HepG2 (cell line): ENCODE results near the gene EEFSEC. TPM values are rescaled to one million over a fixed set of nuclear protein-coding genes. Genes with fewer than 3 reads are reported as not detected.

Source experiments
- ATAC-seq: fragments of 200-7000 bp; cut with Tn5 transposase; 3 replicates; pipeline ENCODE4 v1.9.1; 2020; ENCODE audit warnings: mild to moderate bottlenecking, moderate library complexity
- BruUV-seq: library from RNA; stranded (reverse); fragments of 400-500 nt; replicated peaks from 2 replicates; lab custom pipeline; 2021; lab: Mats Ljungman, UMichigan
- CTCF ChIA-PET: fragments of 300-600 bp; formaldehyde crosslinking; extraction: SDS; loops from one replicate; lab custom pipeline; 2021; ENCODE audit warnings: low total read pairs, inconsistent platforms, low intra/inter-chr PET ratio; lab: Yijun Ruan, JAX
- POLR2A ChIA-PET: fragments of 350-600 bp; sonication (Branson Sonifier 250); formaldehyde crosslinking; loops from one replicate; lab custom pipeline; 2020; ENCODE audit warnings: antibody characterized with exemption, inconsistent platforms; lab: Yijun Ruan, JAX
- DNase-seq: peaks from one replicate; pipeline ENCODE4 v3.0.0-alpha.2; 2015; ENCODE audit warnings: low spot score
- FAIRE-seq: peaks from 3 replicates; lab custom pipeline; 2011; peaks lifted over from hg19 to GRCh38; lab: Jason Lieb, UNC
- H2AFZ ChIP-seq: one replicate; pipeline ENCODE4 v1.6.1; 2011; ENCODE audit warnings: low read length, inconsistent platforms
- H3K27ac ChIP-seq: fragments of 300-600 bp; 3 replicates; pipeline ENCODE4 v1.8.0; 2011; ENCODE audit warnings: mixed run types, mild to moderate bottlenecking, mixed read lengths, low read length, inconsistent platforms; ENCODE audit not compliant: insufficient read depth; ENCODE audit errors: extremely low read length
- H3K27me3 ChIP-seq, 2 experiments: fragments of 200-600 bp in 1 of 2; 2 replicates in 1 of 2; 3 replicates in 1 of 2; pipeline versions ENCODE4 v1.6.0 to v1.8.0; 2011; ENCODE audit warnings: low read length in 2 of 2, mild to moderate bottlenecking in 2 of 2, moderate library complexity in 2 of 2, inconsistent platforms in 1 of 2; ENCODE audit not compliant: insufficient read depth in 2 of 2, control insufficient read depth in 1 of 2
- H3K36me3 ChIP-seq, 2 experiments: fragments of 200-600 bp in 1 of 2; replicated peaks in 1 of 2; 2 replicates in 1 of 2; 3 replicates in 1 of 2; pipeline versions ENCODE4 v1.5.1 to v1.8.0; 2011; ENCODE audit warnings: low read length in 2 of 2, inconsistent platforms in 1 of 2; ENCODE audit not compliant: insufficient read depth in 2 of 2, control insufficient read depth in 1 of 2
- H3K4me1 ChIP-seq: 2 replicates; pipeline ENCODE4 v1.5.1; 2012; ENCODE audit warnings: low read length, inconsistent platforms; ENCODE audit not compliant: insufficient read depth
- H3K4me2 ChIP-seq: 2 replicates; pipeline ENCODE4 v1.6.0; 2011; ENCODE audit warnings: low read depth, low read length, inconsistent platforms
- H3K4me3 ChIP-seq, 3 experiments: fragments of 200-600 bp in 1 of 3; sonication (generic), shearing (Covaris generic) in 1 of 3; replicated peaks in 1 of 3; 2 replicates each; pipeline ENCODE4 v1.5.1; 2011 to 2016; ENCODE audit warnings: low read length in 3 of 3, inconsistent platforms in 2 of 3, low read depth in 2 of 3, mild to moderate bottlenecking in 2 of 3, control low read depth in 1 of 3, mixed read lengths in 1 of 3; ENCODE audit not compliant: insufficient read depth in 1 of 3
- H3K79me2 ChIP-seq: one replicate; pipeline ENCODE4 v1.6.1; 2011; ENCODE audit warnings: low read length, inconsistent platforms; ENCODE audit not compliant: insufficient read depth
- H3K9ac ChIP-seq: 2 replicates; pipeline ENCODE4 v1.6.0; 2011; ENCODE audit warnings: mild to moderate bottlenecking, low read depth, low read length, inconsistent platforms; ENCODE audit not compliant: insufficient read depth
- H3K9me3 ChIP-seq: 2 replicates; pipeline ENCODE4 v1.5.1; 2012; ENCODE audit warnings: mild to moderate bottlenecking, low read length
- H4K20me1 ChIP-seq: 2 replicates; pipeline ENCODE4 v1.6.0; 2011; ENCODE audit warnings: inconsistent platforms, mild to moderate bottlenecking, low read length, moderate library complexity; ENCODE audit not compliant: insufficient read depth
- CCAR2 ChIP-seq: fragments of 200-400 bp; formaldehyde crosslinking; optimal IDR thresholded peaks from 2 replicates; pipeline ENCODE3; 2018; ENCODE audit warnings: low read depth, mild to moderate bottlenecking, low read length, moderate library complexity
- DRAP1 ChIP-seq: IDR thresholded peaks from 2 replicates; pipeline ENCODE4 v1.6.1; 2016; ENCODE audit warnings: missing genetic modification reagents, missing compliant biosample characterization
- SOX6 ChIP-seq, 2 experiments: fragments of 450-650 bp in 1 of 2; sonication (generic) in 1 of 2; formaldehyde crosslinking in 1 of 2; IDR thresholded peaks; 2 replicates each; pipeline versions ENCODE4 v1.4.0 to v1.6.1; 2017 to 2020; ENCODE audit warnings: antibody characterized with exemption in 1 of 2, mild to moderate bottlenecking in 1 of 2, missing genetic modification reagents in 1 of 2
- U2AF2 ChIP-seq: fragments of 200-400 bp; formaldehyde crosslinking; IDR thresholded peaks from 2 replicates; pipeline ENCODE4 v1.6.1; 2017; ENCODE audit warnings: low read depth, mild to moderate bottlenecking, low read length
- ZBTB44 ChIP-seq: sonication (generic); formaldehyde crosslinking; IDR thresholded peaks from 2 replicates; pipeline ENCODE4 v1.4.0; 2020; ENCODE audit warnings: missing genetic modification reagents
- ZNF224 ChIP-seq: sonication (generic); formaldehyde crosslinking; IDR thresholded peaks from 2 replicates; pipeline ENCODE4 v1.5.0; 2020; ENCODE audit warnings: mild to moderate bottlenecking, missing genetic modification reagents
- ZNF556 ChIP-seq: sonication (generic); formaldehyde crosslinking; IDR thresholded peaks from 2 replicates; pipeline ENCODE4 v1.4.0; 2020; ENCODE audit warnings: mild to moderate bottlenecking, missing genetic modification reagents, borderline replicate concordance
- ZNF569 ChIP-seq: sonication (generic); formaldehyde crosslinking; IDR thresholded peaks from 2 replicates; pipeline ENCODE4 v1.5.0; 2020; ENCODE audit warnings: mild to moderate bottlenecking, missing genetic modification reagents, moderate library complexity, borderline replicate concordance
- ZNF780A ChIP-seq: sonication (generic); formaldehyde crosslinking; IDR thresholded peaks from 2 replicates; pipeline ENCODE4 v1.8.0; 2022; ENCODE audit warnings: mild to moderate bottlenecking, missing genetic modification reagents, moderate library complexity
- ZNF800 ChIP-seq: sonication (generic); formaldehyde crosslinking; IDR thresholded peaks from 2 replicates; pipeline ENCODE4 v1.4.0; 2020; ENCODE audit warnings: missing genetic modification reagents
- ZNF891 ChIP-seq: sonication (generic); formaldehyde crosslinking; IDR thresholded peaks from 2 replicates; pipeline ENCODE4 v1.5.0; 2020; ENCODE audit warnings: mild to moderate bottlenecking, missing genetic modification reagents
- WGBS: methylation state at CpG from one replicate; pipeline ENCODE4 v1.1.6; 2017; ENCODE audit warnings: low lambda C conversion rate; 5-methylcytosine and 5-hydroxymethylcytosine counted together
- in situ Hi-C: cut with HindIII; loops from 2 replicates; pipeline ENCODE4 v1.10.0; 2017; ENCODE audit warnings: low pct_unique_long_range_greater_than_20kb; ENCODE audit not compliant: extremely low pct_ligation_motif_present
- intact Hi-C: fragments of 100-400 bp; cut with micrococcal nuclease; formaldehyde crosslinking; loops from one replicate; pipeline ENCODE4 v1.10.0; 2022; ENCODE audit not compliant: unreplicated experiment
- polyA plus RNA-seq, 8 experiments: library from polyadenylated mRNA; depleted of rRNA in 3 of 8; stranded (reverse) in 7 of 8; unstranded in 1 of 8; fragments of >200 nt; fragmentation: Illumina TruSeq in 4 of 8; extraction: Trizol in 4 of 8; gene quantifications; 2 replicates each; pipeline versions ENCODE4 v1.2.1 to v1.2.3, GENCODE V29; 2011 to 2016; ENCODE audit warnings: low read depth in 4 of 8, missing spikeins in 1 of 8, mixed read lengths in 1 of 8; ENCODE audit not compliant: insufficient read depth in 1 of 8
- total RNA-seq, 5 experiments: library from RNA; depleted of rRNA; stranded (reverse); fragments of >200 nt; fragmentation: Illumina TruSeq; extraction: Trizol; gene quantifications; 2 replicates each; pipeline ENCODE4 v1.2.3, GENCODE V29; 2016; ENCODE audit warnings: low read depth in 1 of 5
- TF ChIP-seq, protein P1 (sequence below): sonication (generic); formaldehyde crosslinking; IDR thresholded peaks from 2 replicates; pipeline ENCODE4 v1.5.1; 2020; ENCODE audit warnings: mild to moderate bottlenecking, missing genetic modification reagents, moderate library complexity
- TF ChIP-seq, protein P2 (sequence below): sonication (generic); formaldehyde crosslinking; IDR thresholded peaks from 2 replicates; pipeline ENCODE4 v1.9.0; 2022; ENCODE audit warnings: missing genetic modification reagents, mild to moderate bottlenecking, borderline replicate concordance

EEFSEC gene
- total and polyA plus RNA-seq, 2 of the 13 experiments (the other 11 are each of a cell fraction or from before 2014, with no cell fraction given) = 6.4 to 24.2 TPM

GRCh38 chr3:128187495-128187894 lies 34.2 kb downstream of the EEFSEC start (continued):
- TF ChIP-seq ZNF556 (no peak), ZNF800 (CRISPR knock-in tag) (no peak), CCAR2 (no peak), SOX6 (IDR thresholded peaks at IDR 0.05) (no peak), SOX6 (CRISPR knock-in tag; IDR thresholded peaks at IDR 0.05) (no peak)

DNA sequence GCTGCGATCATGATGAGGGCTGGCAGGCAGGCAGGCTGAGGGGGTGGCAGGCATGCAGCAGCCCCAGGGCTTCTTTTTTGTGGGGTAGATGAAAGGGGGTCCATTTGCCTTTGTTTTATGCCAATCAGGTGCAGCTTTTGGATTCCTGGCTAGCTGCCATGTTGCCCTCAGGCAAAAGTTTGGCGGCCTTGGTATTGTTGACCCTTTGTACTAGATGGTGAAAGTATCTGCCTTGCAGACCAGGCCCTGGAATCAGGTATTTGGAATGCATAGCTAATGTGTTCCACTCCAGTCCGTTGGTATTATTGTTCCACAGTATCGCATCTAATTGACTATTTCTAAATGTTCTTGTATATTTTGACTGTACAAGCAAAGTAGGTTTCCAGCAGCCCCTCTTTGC lies 35.0 kb downstream of the EEFSEC start:
- WGBS = 85% methylated on average over 4 of the region's 4 CpGs
- H2AFZ ChIP-seq = no peak overlapping the region
- peaks cover 18% of the 10 kb centered on the region for H3K4me1 ChIP-seq
- intact Hi-C loops = no loop called here
- H3K9me3 ChIP-seq = no peaks in the 10 kb centered on the region
- ChIA-PET CTCF (no interaction called here), POLR2A (no interaction called here)
- peak; percentile 62 for ATAC-seq
- peaks cover 5 to 6% of the 10 kb centered on the region in 2 experiments; a peak in 1 of 5 replicates for H3K36me3 ChIP-seq
- in situ Hi-C loops = no loop called here
- 0 out of 2 replicates have a peak, but pooled peaks cover 3% of the 10 kb centered on the region for H4K20me1 ChIP-seq
- H3K9ac ChIP-seq = no peak overlapping the region
- no peak overlapping the region for H3K27ac ChIP-seq
- peak; percentile 30 for DNase-seq
- no TSS peak for BruUV-seq
- H3K4me2 ChIP-seq = no peak overlapping the region
- peaks cover 36% of the 10 kb centered on the region for H3K79me2 ChIP-seq
- no peak for FAIRE-seq
- H3K27me3 ChIP-seq = no peaks in the 10 kb centered on the region
- H3K4me3 ChIP-seq = no peak overlapping the region
- TF ChIP-seq ZNF891 (no peak), ZNF569 (CRISPR knock-in tag) (no peak), ZNF224 (no peak), U2AF2 (no peak), ZNF780A (CRISPR knock-in tag) (no peak), ZBTB44 (no peak), DRAP1 (CRISPR knock-in tag) (no peak)
- TF ChIP-seq, protein P1, sequence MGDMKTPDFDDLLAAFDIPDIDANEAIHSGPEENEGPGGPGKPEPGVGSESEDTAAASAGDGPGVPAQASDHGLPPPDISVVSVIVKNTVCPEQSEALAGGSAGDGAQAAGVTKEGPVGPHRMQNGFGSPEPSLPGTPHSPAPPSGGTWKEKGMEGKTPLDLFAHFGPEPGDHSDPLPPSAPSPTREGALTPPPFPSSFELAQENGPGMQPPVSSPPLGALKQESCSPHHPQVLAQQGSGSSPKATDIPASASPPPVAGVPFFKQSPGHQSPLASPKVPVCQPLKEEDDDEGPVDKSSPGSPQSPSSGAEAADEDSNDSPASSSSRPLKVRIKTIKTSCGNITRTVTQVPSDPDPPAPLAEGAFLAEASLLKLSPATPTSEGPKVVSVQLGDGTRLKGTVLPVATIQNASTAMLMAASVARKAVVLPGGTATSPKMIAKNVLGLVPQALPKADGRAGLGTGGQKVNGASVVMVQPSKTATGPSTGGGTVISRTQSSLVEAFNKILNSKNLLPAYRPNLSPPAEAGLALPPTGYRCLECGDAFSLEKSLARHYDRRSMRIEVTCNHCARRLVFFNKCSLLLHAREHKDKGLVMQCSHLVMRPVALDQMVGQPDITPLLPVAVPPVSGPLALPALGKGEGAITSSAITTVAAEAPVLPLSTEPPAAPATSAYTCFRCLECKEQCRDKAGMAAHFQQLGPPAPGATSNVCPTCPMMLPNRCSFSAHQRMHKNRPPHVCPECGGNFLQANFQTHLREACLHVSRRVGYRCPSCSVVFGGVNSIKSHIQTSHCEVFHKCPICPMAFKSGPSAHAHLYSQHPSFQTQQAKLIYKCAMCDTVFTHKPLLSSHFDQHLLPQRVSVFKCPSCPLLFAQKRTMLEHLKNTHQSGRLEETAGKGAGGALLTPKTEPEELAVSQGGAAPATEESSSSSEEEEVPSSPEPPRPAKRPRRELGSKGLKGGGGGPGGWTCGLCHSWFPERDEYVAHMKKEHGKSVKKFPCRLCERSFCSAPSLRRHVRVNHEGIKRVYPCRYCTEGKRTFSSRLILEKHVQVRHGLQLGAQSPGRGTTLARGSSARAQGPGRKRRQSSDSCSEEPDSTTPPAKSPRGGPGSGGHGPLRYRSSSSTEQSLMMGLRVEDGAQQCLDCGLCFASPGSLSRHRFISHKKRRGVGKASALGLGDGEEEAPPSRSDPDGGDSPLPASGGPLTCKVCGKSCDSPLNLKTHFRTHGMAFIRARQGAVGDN (CRISPR knock-in tag) = no peak
- TF ChIP-seq, protein P2, sequence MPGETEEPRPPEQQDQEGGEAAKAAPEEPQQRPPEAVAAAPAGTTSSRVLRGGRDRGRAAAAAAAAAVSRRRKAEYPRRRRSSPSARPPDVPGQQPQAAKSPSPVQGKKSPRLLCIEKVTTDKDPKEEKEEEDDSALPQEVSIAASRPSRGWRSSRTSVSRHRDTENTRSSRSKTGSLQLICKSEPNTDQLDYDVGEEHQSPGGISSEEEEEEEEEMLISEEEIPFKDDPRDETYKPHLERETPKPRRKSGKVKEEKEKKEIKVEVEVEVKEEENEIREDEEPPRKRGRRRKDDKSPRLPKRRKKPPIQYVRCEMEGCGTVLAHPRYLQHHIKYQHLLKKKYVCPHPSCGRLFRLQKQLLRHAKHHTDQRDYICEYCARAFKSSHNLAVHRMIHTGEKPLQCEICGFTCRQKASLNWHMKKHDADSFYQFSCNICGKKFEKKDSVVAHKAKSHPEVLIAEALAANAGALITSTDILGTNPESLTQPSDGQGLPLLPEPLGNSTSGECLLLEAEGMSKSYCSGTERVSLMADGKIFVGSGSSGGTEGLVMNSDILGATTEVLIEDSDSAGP (CRISPR knock-in tag) = no peak
